BLaER1 treated with 17β-estradiol and CSF1 and Interleukin-3, amounts not matched to agents 10 nM and 100 nM (cell line): Measurements from ENCODE around the gene EPSTI1.
A peak's percentile ranks its signal among the peaks of the same experiment; 100 is the strongest.

Source experiments
- H3K27ac ChIP-seq, 11 experiments: shearing (Covaris generic); formaldehyde crosslinking; 2 replicates each; pipeline ENCODE4 v1.8.1; 2022
- H3K27me3 ChIP-seq, 11 experiments: shearing (Covaris generic); formaldehyde crosslinking; 2 replicates each; pipeline ENCODE4 v1.8.1; 2022
- H3K36me3 ChIP-seq, 11 experiments: shearing (Covaris generic); formaldehyde crosslinking; 2 replicates each; pipeline ENCODE4 v1.8.1; 2022
- H3K4me1 ChIP-seq, 10 experiments: shearing (Covaris generic); formaldehyde crosslinking; 2 replicates each; pipeline ENCODE4 v1.8.1; 2022
- H3K4me2 ChIP-seq, 11 experiments: shearing (Covaris generic); formaldehyde crosslinking; 2 replicates each; pipeline ENCODE4 v1.8.1; 2022
- H3K4me3 ChIP-seq, 10 experiments: shearing (Covaris generic); formaldehyde crosslinking; 2 replicates each; pipeline ENCODE4 v1.8.1; 2022
- H3K9ac ChIP-seq, 11 experiments: shearing (Covaris generic); formaldehyde crosslinking; 2 replicates each; pipeline ENCODE4 v1.8.1; 2022
- H3K9me3 ChIP-seq, 11 experiments: shearing (Covaris generic); formaldehyde crosslinking; replicated peaks in 1 of 11; 2 replicates each; pipeline ENCODE4 v1.8.1; 2022
- H4K20me1 ChIP-seq, 11 experiments: shearing (Covaris generic); formaldehyde crosslinking; 2 replicates each; pipeline ENCODE4 v1.8.1; 2022
- Cebpa-rat ChIP-seq, 11 experiments: shearing (Covaris generic); IDR thresholded peaks; 2 replicates each; pipeline ENCODE4 v1.8.1; 2022

Gene EPSTI1

DNA sequence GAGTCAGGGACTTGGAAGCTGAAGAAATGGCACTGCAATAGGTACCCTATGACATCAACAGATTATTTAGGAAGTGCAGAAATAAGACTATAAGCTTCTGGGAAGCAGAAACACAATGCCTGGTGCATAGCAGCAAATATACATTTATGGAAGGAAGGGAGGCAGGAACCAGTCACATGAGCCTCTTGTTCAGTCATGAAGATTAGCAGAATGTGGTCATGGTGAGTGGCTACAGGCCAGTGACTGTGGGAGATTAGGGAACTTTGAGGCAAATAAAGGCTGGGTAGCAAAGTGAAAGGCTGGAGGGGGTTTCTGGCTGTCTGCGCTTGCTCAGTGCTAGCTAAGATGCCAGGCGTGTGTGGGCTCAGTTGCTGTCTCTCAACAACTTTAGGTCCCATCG, 96.3 kb downstream of the EPSTI1 start:
- peaks cover 0 to 53% (median 8%) of the 10 kb centered on the region in 10 experiments; a peak in 12 of 20 replicates for H3K4me1 ChIP-seq
- peak overlapping the region in 2 of 11 experiments; percentile 5 to 10; a peak in 1 of 22 replicates for H3K27ac ChIP-seq
- no peaks in the 10 kb centered on the region for H3K9me3 ChIP-seq
- H3K4me2 ChIP-seq: peak overlapping the region in 3 of 11 experiments; percentile 29 to 84 (median 68); a peak in 6 of 22 replicates
- peaks cover 0 to 11% (median 0%) of the 10 kb centered on the region in 11 experiments; a peak in 1 of 22 replicates for H3K36me3 ChIP-seq
- no peaks in the 10 kb centered on the region for H4K20me1 ChIP-seq
- H3K9ac ChIP-seq: no peak overlapping the region
- H3K4me3 ChIP-seq: no peak overlapping the region
- no peak for TF ChIP-seq Cebpa-rat (IDR thresholded peaks at IDR 0.05)
- no peaks in the 10 kb centered on the region for H3K27me3 ChIP-seq

DNA sequence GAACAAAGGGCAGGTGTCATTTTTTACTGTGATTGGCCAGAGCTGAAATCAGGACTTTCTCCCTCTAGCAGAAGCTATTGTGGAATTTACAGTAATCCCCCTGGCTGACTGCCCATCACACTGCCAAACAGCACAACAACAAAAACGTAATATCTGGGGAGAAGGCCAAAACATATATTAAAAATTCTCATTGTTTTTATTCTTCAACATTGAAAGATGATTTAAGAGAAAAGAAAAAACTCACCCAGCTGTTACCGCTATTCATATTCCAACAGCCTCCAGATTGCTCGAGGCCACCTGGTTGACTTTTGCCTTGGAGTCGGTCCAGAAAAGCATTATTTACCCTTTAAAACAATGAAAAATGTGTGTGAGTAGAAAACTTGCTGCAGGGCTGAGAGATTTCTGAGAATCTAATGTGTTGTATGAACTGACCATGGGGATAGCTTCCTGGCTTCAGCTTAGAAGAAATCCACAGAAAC, 97.2 kb downstream of the EPSTI1 start:
- Histone ChIP-seq H3K9ac (no peak overlapping the region), H3K9me3 (no peaks in the 10 kb centered on the region), H3K36me3 (peaks cover 0 to 7% (median 0%) of the 10 kb centered on the region in 11 experiments; a peak in 1 of 22 replicates), H3K27ac (peak overlapping the region in 1 of 11 experiments; percentile 6; a peak in 1 of 22 replicates), H3K4me3 (no peak overlapping the region), H3K4me2 (peak overlapping the region in 3 of 11 experiments; percentile 11 to 84 (median 68); a peak in 4 of 22 replicates), H3K27me3 (no peaks in the 10 kb centered on the region), H3K4me1 (peaks cover 0 to 53% (median 8%) of the 10 kb centered on the region in 10 experiments; a peak in 12 of 20 replicates), H4K20me1 (no peaks in the 10 kb centered on the region)
- TF ChIP-seq Cebpa-rat (IDR thresholded peaks at IDR 0.05): no peak

DNA sequence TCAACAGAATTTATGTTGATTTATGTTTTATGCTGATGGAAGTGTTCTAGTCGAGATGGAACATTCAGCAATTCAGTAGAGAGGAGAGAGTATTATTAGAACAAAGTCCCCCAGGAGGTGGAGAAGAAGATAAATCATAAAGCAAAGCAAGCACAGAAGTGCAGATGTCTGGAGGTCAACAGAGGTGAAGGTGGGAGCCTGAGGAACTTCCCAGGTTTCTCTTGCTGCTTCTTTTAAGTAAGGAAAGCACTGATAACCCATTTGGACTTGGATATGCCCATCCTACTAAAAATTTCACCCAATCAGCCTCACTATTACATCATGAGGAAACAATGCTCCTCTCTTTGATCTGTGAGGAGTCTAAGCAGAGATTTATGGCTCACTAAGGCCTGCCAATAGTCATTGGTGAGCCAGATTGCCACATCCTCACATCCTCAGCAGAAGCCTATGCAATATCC, 98.8 kb downstream of the EPSTI1 start:
- H4K20me1 ChIP-seq: no peaks in the 10 kb centered on the region
- H3K4me2 ChIP-seq: peak overlapping the region in 8 of 11 experiments; percentile 6 to 84 (median 50); a peak in 12 of 22 replicates
- no peaks in the 10 kb centered on the region for H3K9me3 ChIP-seq
- H3K9ac ChIP-seq: peak overlapping the region in 3 of 11 experiments; percentile 19 to 40 (median 27); a peak in 2 of 22 replicates
- H3K4me1 ChIP-seq: peaks cover 0 to 53% (median 8%) of the 10 kb centered on the region in 10 experiments; a peak in 12 of 20 replicates
- H3K36me3 ChIP-seq: peaks cover 0 to 11% (median 0%) of the 10 kb centered on the region in 11 experiments; a peak in 3 of 22 replicates
- TF ChIP-seq Cebpa-rat (IDR thresholded peaks at IDR 0.05): peak in 1 of 11 experiments; percentile 19; a peak in 1 of 22 replicates
- peak overlapping the region in 5 of 11 experiments; percentile 6 to 71 (median 63); a peak in 10 of 22 replicates for H3K27ac ChIP-seq
- no peak overlapping the region for H3K4me3 ChIP-seq
- H3K27me3 ChIP-seq: no peaks in the 10 kb centered on the region

DNA sequence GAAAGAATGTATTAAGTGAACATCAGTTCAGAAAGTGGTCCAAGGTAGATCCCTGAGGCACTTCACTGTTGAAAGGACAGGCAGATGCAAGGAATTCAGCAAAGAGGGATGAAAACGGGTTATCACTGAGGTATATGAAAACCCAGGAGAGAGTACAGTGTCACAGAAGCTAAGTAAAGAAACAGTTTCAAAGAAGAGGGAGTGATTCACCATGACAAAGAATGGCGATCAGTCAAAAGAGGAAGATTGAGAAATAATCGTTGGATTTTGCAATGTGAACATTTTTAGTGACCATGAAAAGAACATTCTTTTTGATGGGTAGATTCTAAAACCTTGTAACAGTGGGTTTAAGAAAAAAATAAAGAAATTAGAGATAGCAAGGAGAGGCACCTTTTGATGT, 99.3 kb downstream of the EPSTI1 start:
- Histone ChIP-seq H3K4me3 (no peak overlapping the region), H3K36me3 (peaks cover 0 to 16% (median 0%) of the 10 kb centered on the region in 11 experiments; a peak in 3 of 22 replicates), H3K4me1 (peaks cover 0 to 53% (median 8%) of the 10 kb centered on the region in 10 experiments; a peak in 12 of 20 replicates), H3K9ac (peak overlapping the region in 2 of 11 experiments; percentile 19 to 31; a peak in 2 of 22 replicates), H3K27ac (peak overlapping the region in 6 of 11 experiments; percentile 6 to 71 (median 58); a peak in 9 of 22 replicates), H3K27me3 (no peaks in the 10 kb centered on the region), H4K20me1 (no peaks in the 10 kb centered on the region), H3K4me2 (peak overlapping the region in 7 of 11 experiments; percentile 6 to 84 (median 51); a peak in 12 of 22 replicates), H3K9me3 (no peaks in the 10 kb centered on the region)
- TF ChIP-seq Cebpa-rat (IDR thresholded peaks at IDR 0.05): peak in 1 of 11 experiments; percentile 28; a peak in 1 of 22 replicates

DNA sequence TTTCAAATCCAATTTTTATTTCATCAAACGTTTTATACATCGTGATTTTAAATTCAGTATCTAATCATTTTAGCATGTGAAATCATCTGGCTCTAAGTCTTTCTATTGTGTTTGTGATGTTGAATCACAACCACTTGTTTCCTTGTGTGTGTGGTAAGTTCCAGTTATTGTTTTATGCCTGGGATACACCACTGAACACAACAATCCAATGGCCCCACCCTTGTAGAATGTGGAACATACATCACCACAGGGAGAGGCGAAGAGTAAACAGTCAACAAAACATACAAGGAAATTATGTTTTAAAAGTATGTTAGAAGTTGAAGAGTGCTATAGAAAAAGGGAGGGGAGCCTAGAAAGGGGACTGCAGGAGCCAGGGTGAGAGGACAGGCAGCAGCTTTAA, 100.5 kb downstream of the EPSTI1 start:
- no peaks in the 10 kb centered on the region for H3K9me3 ChIP-seq
- no peak overlapping the region for H3K4me3 ChIP-seq
- no peaks in the 10 kb centered on the region for H3K27me3 ChIP-seq
- no peak for TF ChIP-seq Cebpa-rat (IDR thresholded peaks at IDR 0.05)
- H4K20me1 ChIP-seq: no peaks in the 10 kb centered on the region
- H3K4me1 ChIP-seq: peaks cover 0 to 52% (median 8%) of the 10 kb centered on the region in 10 experiments; a peak in 12 of 20 replicates
- H3K36me3 ChIP-seq: peaks cover 0 to 27% (median 0%) of the 10 kb centered on the region in 11 experiments; a peak in 3 of 22 replicates
- no peak overlapping the region for H3K9ac ChIP-seq
- peak overlapping the region in 4 of 11 experiments; percentile 50 to 84 (median 72); a peak in 7 of 22 replicates for H3K4me2 ChIP-seq
- H3K27ac ChIP-seq: peak overlapping the region in 3 of 11 experiments; percentile 63 to 71 (median 69); a peak in 6 of 22 replicates

DNA sequence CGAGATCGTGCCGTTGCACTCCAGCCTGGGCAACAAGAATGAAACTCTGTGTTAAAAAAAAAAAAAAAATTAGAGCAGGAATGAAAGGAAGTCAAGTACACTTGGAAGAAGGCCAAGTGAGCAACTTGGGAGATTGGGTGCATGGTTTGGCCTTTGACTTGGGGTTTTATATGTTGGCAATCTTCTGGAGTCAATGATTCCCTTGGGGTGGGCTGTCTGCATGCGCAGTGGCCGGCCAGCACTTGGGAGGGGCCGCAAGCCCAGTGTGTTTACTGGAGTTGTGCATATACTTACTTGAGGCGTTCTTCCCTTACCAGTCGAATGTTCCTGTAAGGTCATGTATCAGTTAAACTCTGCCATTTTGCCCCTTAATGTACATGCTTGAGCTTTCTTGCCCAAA, 106.7 kb downstream of the EPSTI1 start:
- no peak for TF ChIP-seq Cebpa-rat (IDR thresholded peaks at IDR 0.05)
- H3K9me3 ChIP-seq: no peaks in the 10 kb centered on the region
- no peak overlapping the region for H3K9ac ChIP-seq
- no peaks in the 10 kb centered on the region for H4K20me1 ChIP-seq
- H3K27me3 ChIP-seq: no peaks in the 10 kb centered on the region
- no peak overlapping the region for H3K4me2 ChIP-seq
- H3K36me3 ChIP-seq: peaks cover 0 to 23% (median 0%) of the 10 kb centered on the region in 11 experiments; a peak in 3 of 22 replicates
- no peak overlapping the region for H3K4me3 ChIP-seq
- peaks cover 0 to 24% (median 5%) of the 10 kb centered on the region in 10 experiments; a peak in 12 of 20 replicates for H3K4me1 ChIP-seq
- no peak overlapping the region for H3K27ac ChIP-seq

DNA sequence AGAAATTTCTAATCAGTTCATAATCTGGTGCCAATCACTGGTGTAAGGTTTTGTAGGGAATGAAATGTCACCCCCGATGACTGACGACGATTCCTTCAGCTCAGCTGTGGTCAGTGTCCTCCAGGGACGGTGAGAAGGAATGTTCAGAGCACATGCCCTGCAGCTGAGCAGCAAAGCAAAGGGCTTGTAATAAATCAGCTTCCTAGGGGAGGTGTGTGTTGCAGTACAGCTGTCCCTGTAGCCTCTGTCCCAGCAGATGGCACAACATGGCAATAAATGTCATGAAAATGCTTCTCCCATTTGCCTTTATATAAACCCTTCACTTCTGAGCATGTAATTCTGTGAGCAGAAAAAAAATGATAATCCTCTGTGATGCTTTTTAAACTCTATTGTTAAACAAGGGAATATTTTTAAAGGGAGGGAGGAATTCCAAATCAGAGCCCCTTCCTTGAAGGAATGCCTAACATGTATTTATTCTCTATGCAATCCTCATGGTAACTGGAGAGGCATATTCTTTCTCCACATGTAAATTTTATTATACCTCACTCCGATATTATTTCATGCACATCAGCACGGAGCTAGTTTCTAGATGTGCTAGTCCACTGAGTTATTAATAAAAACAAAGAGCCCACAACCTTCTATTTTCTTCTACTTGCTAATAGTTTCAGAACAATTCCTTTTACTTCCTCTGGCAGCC, 108.1 kb downstream of the EPSTI1 start:
- Histone ChIP-seq H3K4me1 (peaks cover 0 to 36% (median 5%) of the 10 kb centered on the region in 10 experiments; a peak in 12 of 20 replicates), H3K36me3 (peaks cover 0 to 23% (median 0%) of the 10 kb centered on the region in 11 experiments; a peak in 3 of 22 replicates), H3K9me3 (no peaks in the 10 kb centered on the region), H3K27ac (no peak overlapping the region), H3K4me3 (no peak overlapping the region), H4K20me1 (no peaks in the 10 kb centered on the region), H3K4me2 (peak overlapping the region in 5 of 11 experiments; percentile 17 to 77 (median 57); a peak in 7 of 22 replicates), H3K9ac (0 out of 22 replicates have a peak overlapping the region, but pooled peaks of 1 of the 11 experiments have one; percentile 8), H3K27me3 (no peaks in the 10 kb centered on the region)
- no peak for TF ChIP-seq Cebpa-rat (IDR thresholded peaks at IDR 0.05)

DNA sequence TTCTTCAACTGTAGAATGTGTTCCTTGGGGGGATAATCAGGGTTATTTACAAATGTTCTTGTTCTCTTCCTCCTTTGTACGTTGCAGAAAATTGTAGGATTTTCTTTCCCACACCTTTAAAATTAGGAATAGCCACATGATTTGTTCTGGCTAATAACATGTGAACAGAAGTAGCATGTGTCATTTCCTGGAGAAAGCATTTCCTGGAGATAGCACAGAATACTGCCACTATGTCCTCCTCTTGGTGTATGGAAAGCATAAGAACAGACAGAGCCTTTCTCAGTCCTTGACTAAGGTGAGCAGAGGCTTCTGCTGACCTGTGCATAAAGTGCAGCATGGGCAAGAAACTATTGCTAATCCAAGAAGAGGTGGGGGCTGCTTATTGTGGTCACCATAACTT, 108.9 kb downstream of the EPSTI1 start:
- peak overlapping the region in 7 of 11 experiments; percentile 17 to 77 (median 43); a peak in 13 of 22 replicates for H3K4me2 ChIP-seq
- no peaks in the 10 kb centered on the region for H4K20me1 ChIP-seq
- no peak overlapping the region for H3K27ac ChIP-seq
- H3K4me3 ChIP-seq: no peak overlapping the region
- H3K9ac ChIP-seq: no peak overlapping the region
- TF ChIP-seq Cebpa-rat (IDR thresholded peaks at IDR 0.05): no peak
- H3K4me1 ChIP-seq: peaks cover 0 to 44% (median 5%) of the 10 kb centered on the region in 10 experiments; a peak in 12 of 20 replicates
- H3K36me3 ChIP-seq: peaks cover 0 to 15% (median 0%) of the 10 kb centered on the region in 11 experiments; a peak in 2 of 22 replicates
- H3K9me3 ChIP-seq: no peaks in the 10 kb centered on the region
- H3K27me3 ChIP-seq: no peaks in the 10 kb centered on the region
